KMS-11 (cell line): ENCODE results near the gene CYTIP.

Experiments used
- H2AFZ ChIP-seq: fragments of 200-600 bp; sonication (generic); 2 replicates; pipeline ENCODE4 v1.6.1; 2016; ENCODE audit warnings: antibody characterized with exemption, mixed run types, low read depth
- H3K27ac ChIP-seq: fragments of 200-600 bp; sonication (generic); 2 replicates; pipeline ENCODE4 v1.6.1; 2016; ENCODE audit warnings: mild to moderate bottlenecking, mixed run types
- H3K27me3 ChIP-seq: fragments of 200-600 bp; sonication (generic); 2 replicates; pipeline ENCODE4 v1.6.1; 2017; ENCODE audit warnings: mild to moderate bottlenecking, low read depth, mixed run types, moderate library complexity; ENCODE audit not compliant: insufficient read depth
- H3K36me3 ChIP-seq: fragments of 200-600 bp; sonication (generic); 2 replicates; pipeline ENCODE4 v1.6.1; 2017; ENCODE audit warnings: mild to moderate bottlenecking, mixed run types; ENCODE audit not compliant: insufficient read depth
- H3K4me1 ChIP-seq: fragments of 200-600 bp; sonication (generic); 2 replicates; pipeline ENCODE4 v1.6.1; 2016; ENCODE audit warnings: mild to moderate bottlenecking, low read depth, mixed run types; ENCODE audit not compliant: poor library complexity, severe bottlenecking
- H3K4me2 ChIP-seq: fragments of 200-600 bp; sonication (generic); 2 replicates; pipeline ENCODE4 v1.7.0; 2016; ENCODE audit warnings: mild to moderate bottlenecking, mixed run types
- H3K4me3 ChIP-seq: fragments of 200-600 bp; sonication (generic); IDR thresholded peaks from 2 replicates; pipeline ENCODE4 v1.6.1; 2017; ENCODE audit warnings: low read depth, low read length, mixed read lengths; ENCODE audit not compliant: insufficient read depth
- H3K79me2 ChIP-seq: fragments of 200-600 bp; sonication (generic); 2 replicates; pipeline ENCODE4 v1.6.1; 2016; ENCODE audit warnings: low read depth, mixed run types; ENCODE audit not compliant: insufficient read depth
- H3K9ac ChIP-seq: fragments of 200-600 bp; sonication (generic); 2 replicates; pipeline ENCODE4 v1.6.1; 2016; ENCODE audit warnings: mild to moderate bottlenecking, mixed run types
- H4K20me1 ChIP-seq: fragments of 200-600 bp; sonication (generic); 2 replicates; pipeline ENCODE4 v1.6.1; 2016; ENCODE audit warnings: mild to moderate bottlenecking, mixed run types; ENCODE audit not compliant: insufficient read depth
- TF ChIP-seq, protein P1 (sequence below): fragments of 200-600 bp; sonication (generic); conservative IDR thresholded peaks from 2 replicates; pipeline ENCODE4 v1.6.1; 2017; ENCODE audit warnings: low read depth, mild to moderate bottlenecking, antibody characterized with exemption, low read length, moderate library complexity, mixed read lengths

Gene CYTIP

DNA sequence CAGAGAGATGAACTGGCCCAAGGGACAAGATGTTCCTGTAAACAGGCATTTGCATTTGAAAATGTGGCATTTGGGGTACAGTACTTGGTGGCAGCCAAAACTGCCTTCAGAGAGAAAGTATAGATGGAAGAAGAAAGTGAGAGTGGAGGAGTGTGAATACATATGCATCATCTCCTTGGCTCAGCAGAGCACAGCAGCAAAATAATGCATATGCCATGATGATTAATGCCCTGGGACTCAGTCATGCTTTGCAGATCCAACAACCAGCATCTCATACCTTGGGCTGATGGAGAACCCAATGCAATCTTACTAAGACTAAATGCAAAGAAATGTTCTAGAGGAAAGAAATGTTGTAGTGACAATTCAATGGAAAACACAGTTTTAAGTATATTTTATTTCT, 29.7 kb upstream of the CYTIP start:
- Histone ChIP-seq H3K4me1 (peaks cover 69% of the 10 kb centered on the region), H4K20me1 (no peaks in the 10 kb centered on the region), H3K27me3 (no peaks in the 10 kb centered on the region), H3K36me3 (no peaks in the 10 kb centered on the region), H3K4me3 (no peak overlapping the region), H2AFZ (no peak overlapping the region), H3K79me2 (no peaks in the 10 kb centered on the region), H3K27ac (no peak overlapping the region), H3K4me2 (no peak overlapping the region), H3K9ac (no peak overlapping the region)
- TF ChIP-seq, protein P1, sequence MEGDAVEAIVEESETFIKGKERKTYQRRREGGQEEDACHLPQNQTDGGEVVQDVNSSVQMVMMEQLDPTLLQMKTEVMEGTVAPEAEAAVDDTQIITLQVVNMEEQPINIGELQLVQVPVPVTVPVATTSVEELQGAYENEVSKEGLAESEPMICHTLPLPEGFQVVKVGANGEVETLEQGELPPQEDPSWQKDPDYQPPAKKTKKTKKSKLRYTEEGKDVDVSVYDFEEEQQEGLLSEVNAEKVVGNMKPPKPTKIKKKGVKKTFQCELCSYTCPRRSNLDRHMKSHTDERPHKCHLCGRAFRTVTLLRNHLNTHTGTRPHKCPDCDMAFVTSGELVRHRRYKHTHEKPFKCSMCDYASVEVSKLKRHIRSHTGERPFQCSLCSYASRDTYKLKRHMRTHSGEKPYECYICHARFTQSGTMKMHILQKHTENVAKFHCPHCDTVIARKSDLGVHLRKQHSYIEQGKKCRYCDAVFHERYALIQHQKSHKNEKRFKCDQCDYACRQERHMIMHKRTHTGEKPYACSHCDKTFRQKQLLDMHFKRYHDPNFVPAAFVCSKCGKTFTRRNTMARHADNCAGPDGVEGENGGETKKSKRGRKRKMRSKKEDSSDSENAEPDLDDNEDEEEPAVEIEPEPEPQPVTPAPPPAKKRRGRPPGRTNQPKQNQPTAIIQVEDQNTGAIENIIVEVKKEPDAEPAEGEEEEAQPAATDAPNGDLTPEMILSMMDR = no peak

DNA sequence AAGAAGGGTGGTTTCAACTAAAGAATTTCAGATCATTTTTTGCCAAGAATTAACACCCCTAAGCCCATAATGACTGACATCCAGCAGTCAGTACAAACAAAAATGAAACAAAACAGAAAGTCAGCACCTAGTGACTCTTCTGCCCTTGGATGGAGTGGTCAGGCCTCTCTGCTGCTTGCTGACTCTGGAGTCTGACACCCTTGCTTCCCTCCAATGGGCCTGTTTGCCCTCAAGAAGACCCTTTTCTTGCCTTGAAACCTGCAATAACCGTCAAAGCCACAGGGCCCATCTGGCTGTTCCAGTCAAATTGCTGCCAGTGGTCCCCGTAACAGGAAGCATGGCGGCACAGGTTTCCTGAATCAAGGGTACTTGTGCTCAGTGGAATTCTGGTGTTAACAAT, 27.2 kb upstream of the CYTIP start:
- Histone ChIP-seq H3K4me2 (peak overlapping the region; percentile 90), H3K9ac (peak overlapping the region; percentile 67)

DNA sequence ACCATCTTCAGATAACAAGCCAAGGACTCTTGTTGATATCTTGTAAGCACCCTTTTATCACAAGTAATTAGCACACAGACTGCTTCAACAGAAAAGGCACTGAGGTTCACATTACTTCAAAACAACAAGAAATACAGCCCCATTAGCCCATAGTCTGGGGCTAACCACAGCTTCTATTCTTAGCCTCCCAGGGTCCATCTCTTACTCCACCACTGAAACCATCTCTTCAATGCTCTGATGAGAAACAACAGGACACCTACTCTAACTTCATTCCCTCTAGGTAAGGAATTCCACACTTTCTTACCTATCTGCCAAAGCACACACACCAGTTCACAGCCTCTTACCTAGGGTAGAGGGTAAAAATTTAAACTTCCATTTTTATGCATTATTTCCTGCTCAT, 26.4 kb upstream of the CYTIP start:
- Histone ChIP-seq H3K79me2 (no peaks in the 10 kb centered on the region), H4K20me1 (no peaks in the 10 kb centered on the region), H3K4me1 (peaks cover 83% of the 10 kb centered on the region), H3K27ac (peak overlapping the region; percentile 96), H2AFZ (peak overlapping the region; percentile 47; the same call in 1 of the 2 replicates), H3K4me2 (peak overlapping the region; percentile 90), H3K9ac (peak overlapping the region; percentile 67), H3K27me3 (no peaks in the 10 kb centered on the region), H3K4me3 (peak overlapping the region; percentile 84), H3K36me3 (no peaks in the 10 kb centered on the region)
- TF ChIP-seq, protein P1 = no peak

More for the DNA sequence above, 27.2 kb upstream of the CYTIP start:
- no peaks in the 10 kb centered on the region for H4K20me1 ChIP-seq
- peaks cover 77% of the 10 kb centered on the region for H3K4me1 ChIP-seq
- H3K79me2 ChIP-seq = no peaks in the 10 kb centered on the region
- peak overlapping the region; percentile 96 for H3K27ac ChIP-seq
- no peaks in the 10 kb centered on the region for H3K36me3 ChIP-seq
- no peaks in the 10 kb centered on the region for H3K27me3 ChIP-seq
- peak overlapping the region; percentile 84 for H3K4me3 ChIP-seq
- TF ChIP-seq, protein P1 = no peak
- peak overlapping the region; percentile 47 for H2AFZ ChIP-seq

GRCh38 chr2:157469726-157470125, 25.8 kb upstream of the CYTIP start:
- H4K20me1 ChIP-seq = no peaks in the 10 kb centered on the region
- no peaks in the 10 kb centered on the region for H3K36me3 ChIP-seq
- peak overlapping the region; percentile 90 for H3K4me2 ChIP-seq
- H3K9ac ChIP-seq = peak overlapping the region; percentile 67
- H2AFZ ChIP-seq = peak overlapping the region; percentile 47; the same call in 1 of the 2 replicates
- peak overlapping the region; percentile 96 for H3K27ac ChIP-seq
- H3K4me3 ChIP-seq = no peak overlapping the region
- peaks cover 83% of the 10 kb centered on the region for H3K4me1 ChIP-seq
- no peaks in the 10 kb centered on the region for H3K79me2 ChIP-seq
- H3K27me3 ChIP-seq = no peaks in the 10 kb centered on the region
- TF ChIP-seq, protein P1 = no peak
